Cardiac muscle cell (in vitro differentiated cells and primary cell): ENCODE measurements around the gene CNOT4. TPM values are rescaled to one million over a fixed set of nuclear protein-coding genes. Genes with fewer than 3 reads are reported as not detected.

Source experiments
- polyA plus RNA-seq: library from polyadenylated mRNA; unstranded; fragments of >200 nt; fragmentation: Nextera tagmentation; extraction: Ambion mirVana; gene quantifications from 2 replicates; pipeline ENCODE4 v1.2.1, GENCODE V29; 2016
- total RNA-seq: library from RNA; depleted of rRNA; stranded (reverse); fragments of >200 nt; gene quantifications from 2 replicates; pipeline ENCODE4 v1.2.3, GENCODE V29; 2016

Gene CNOT4
- total and polyA plus RNA-seq, 2 experiments from 2014 or later, result 14.5 to 23.6 TPM

Other genes starting within 250 kb of the CNOT4 start
- 33.9 and 35.9 TPM in 2 replicates for gene NUP205, start 47.8 kb upstream of the CNOT4 start, total RNA-seq
- 21.8 and 22.3 TPM in 2 replicates for gene NUP205, start 47.8 kb upstream of the CNOT4 start, polyA plus RNA-seq
- gene STMP1, start 152.4 kb upstream of the CNOT4 start, total RNA-seq, result 11.6 and 17.7 TPM in 2 replicates
- 75.7 and 91.1 TPM in 2 replicates for gene STMP1, start 152.4 kb upstream of the CNOT4 start, polyA plus RNA-seq
- gene SLC13A4, start 218.1 kb upstream of the CNOT4 start, total RNA-seq, result 0.12 and 0.25 TPM in 2 replicates
- 3.3 and 3.9 TPM in 2 replicates for gene SLC13A4, start 218.1 kb upstream of the CNOT4 start, polyA plus RNA-seq
- gene FAM180A, start 238.7 kb upstream of the CNOT4 start, total RNA-seq, result not detected in 2 replicates
- not detected in 2 replicates for gene FAM180A, start 238.7 kb upstream of the CNOT4 start, polyA plus RNA-seq